DND-41 (cell line): ENCODE data around the gene DZIP1.

ENCODE experiments used
- ATAC-seq: fragments of 200-7000 bp; cut with Tn5 transposase; 3 replicates; pipeline ENCODE4 v1.9.1; 2021; ENCODE audit warnings: low read depth; ENCODE audit not compliant: insufficient read depth
- DNase-seq: peaks from one replicate; pipeline ENCODE4 v3.0.0-alpha.2; 2020
- H2AFZ ChIP-seq: 2 replicates; pipeline ENCODE4 v1.6.0; 2012; ENCODE audit warnings: low read depth, low read length
- H3K27ac ChIP-seq: 2 replicates; pipeline ENCODE4 v1.5.1; 2012; ENCODE audit warnings: low read length, inconsistent platforms
- H3K27me3 ChIP-seq: fragments of 200-600 bp; sonication (generic); 2 replicates; pipeline ENCODE4 v1.6.0; 2012; ENCODE audit warnings: low read length, mild to moderate bottlenecking, inconsistent platforms; ENCODE audit not compliant: insufficient read depth, poor library complexity
- H3K36me3 ChIP-seq: 2 replicates; pipeline ENCODE4 v1.5.1; 2012; ENCODE audit warnings: low read length, inconsistent platforms; ENCODE audit not compliant: insufficient read depth
- H3K4me1 ChIP-seq: 2 replicates; pipeline ENCODE4 v1.5.1; 2012; ENCODE audit warnings: mild to moderate bottlenecking, low read length; ENCODE audit not compliant: insufficient read depth
- H3K4me2 ChIP-seq: 2 replicates; pipeline ENCODE4 v1.6.0; 2012; ENCODE audit warnings: mild to moderate bottlenecking, moderate library complexity, low read length, inconsistent platforms; ENCODE audit not compliant: insufficient read depth
- H3K4me3 ChIP-seq, 2 experiments: fragments of 200-600 bp in 1 of 2; shearing (Covaris generic) in 1 of 2; 2 replicates each; pipeline ENCODE4 v1.5.1; 2012 to 2016; ENCODE audit warnings: inconsistent platforms in 2 of 2, low read length in 2 of 2, mild to moderate bottlenecking in 2 of 2, low read depth in 1 of 2, moderate library complexity in 1 of 2
- H3K79me2 ChIP-seq: 2 replicates; pipeline ENCODE4 v1.6.0; 2012; ENCODE audit warnings: low read length, inconsistent platforms; ENCODE audit not compliant: insufficient read depth
- H3K9ac ChIP-seq: 2 replicates; pipeline ENCODE4 v1.6.0; 2012; ENCODE audit warnings: low read depth, mild to moderate bottlenecking, inconsistent platforms, low read length, moderate library complexity
- H3K9me3 ChIP-seq: 2 replicates; pipeline ENCODE4 v1.5.1; 2012; ENCODE audit warnings: low read length, moderate library complexity, mild to moderate bottlenecking, inconsistent platforms; ENCODE audit not compliant: insufficient read depth, severe bottlenecking
- H4K20me1 ChIP-seq: 2 replicates; pipeline ENCODE4 v1.6.0; 2012; ENCODE audit warnings: low read length; ENCODE audit not compliant: insufficient read depth
- CTCF ChIP-seq: IDR thresholded peaks from 2 replicates; pipeline ENCODE4 v1.5.1; 2012; ENCODE audit warnings: borderline replicate concordance, low read length, moderate library complexity, mild to moderate bottlenecking; ENCODE audit not compliant: poor library complexity, severe bottlenecking; ENCODE audit errors: extremely low read depth
- EZH2 ChIP-seq: IDR thresholded peaks from 3 replicates; pipeline ENCODE4 v1.6.1; 2012; ENCODE audit warnings: borderline replicate concordance, low read depth, mild to moderate bottlenecking, moderate library complexity, low read length, inconsistent platforms; ENCODE audit not compliant: severe bottlenecking

The DZIP1 gene

GRCh38 chr13:95552208-95552538, 92.3 kb downstream of the DZIP1 start:
- Histone ChIP-seq H3K79me2 (no peaks in the 10 kb centered on the region), H4K20me1 (no peaks in the 10 kb centered on the region), H3K9ac (no peak overlapping the region), H3K36me3 (no peaks in the 10 kb centered on the region), H3K27me3 (no peaks in the 10 kb centered on the region), H3K4me3 (no peak overlapping the region), H3K4me1 (no peaks in the 10 kb centered on the region), H3K4me2 (no peak overlapping the region), H2AFZ (no peak overlapping the region), H3K9me3 (no peaks in the 10 kb centered on the region), H3K27ac (no peak overlapping the region)
- DNase-seq (no peak), ATAC-seq (no peak)
- TF ChIP-seq EZH2 (no peak), CTCF (no peak)

GRCh38 chr13:95547531-95548167, 96.9 kb downstream of the DZIP1 start:
- no peaks in the 10 kb centered on the region for H4K20me1 ChIP-seq
- DNase-seq: no peak
- H3K4me1 ChIP-seq: no peaks in the 10 kb centered on the region
- H3K4me3 ChIP-seq: no peak overlapping the region
- ATAC-seq: no peak
- H3K27me3 ChIP-seq: peaks cover 3% of the 10 kb centered on the region
- no peak overlapping the region for H3K27ac ChIP-seq
- TF ChIP-seq EZH2 (no peak), CTCF (no peak)
- H3K36me3 ChIP-seq: no peaks in the 10 kb centered on the region
- no peak overlapping the region for H3K9ac ChIP-seq
- no peak overlapping the region for H3K4me2 ChIP-seq
- no peak overlapping the region for H2AFZ ChIP-seq
- no peaks in the 10 kb centered on the region for H3K9me3 ChIP-seq
- H3K79me2 ChIP-seq: no peaks in the 10 kb centered on the region

- ATAC-seq (no peak), DNase-seq (no peak)
- Histone ChIP-seq H3K27me3 (peaks cover 3% of the 10 kb centered on the region), H3K27ac (no peak overlapping the region), H3K4me1 (no peaks in the 10 kb centered on the region), H3K9me3 (no peaks in the 10 kb centered on the region), H3K9ac (no peak overlapping the region), H4K20me1 (no peaks in the 10 kb centered on the region), H2AFZ (no peak overlapping the region), H3K36me3 (no peaks in the 10 kb centered on the region), H3K79me2 (no peaks in the 10 kb centered on the region), H3K4me2 (no peak overlapping the region), H3K4me3 (no peak overlapping the region)
- no peak for TF ChIP-seq EZH2
These were observed 97.6 kb downstream of the DZIP1 start for GRCh38 chr13:95546919-95547318.

- TF ChIP-seq CTCF: no peak
- TF ChIP-seq EZH2: no peak
- Histone ChIP-seq H3K79me2 (no peaks in the 10 kb centered on the region), H3K27me3 (peaks cover 3% of the 10 kb centered on the region), H3K9ac (no peak overlapping the region), H4K20me1 (no peaks in the 10 kb centered on the region), H3K4me1 (no peaks in the 10 kb centered on the region), H3K36me3 (no peaks in the 10 kb centered on the region), H3K4me2 (no peak overlapping the region), H3K27ac (no peak overlapping the region), H3K9me3 (no peaks in the 10 kb centered on the region), H3K4me3 (no peak overlapping the region), H2AFZ (no peak overlapping the region)
- DNase-seq (no peak), ATAC-seq (no peak)
These were observed 100.2 kb downstream of the DZIP1 start for GRCh38 chr13:95544293-95544692.
